WTC11 (cell line): ENCODE results near the gene WNT7A.

Experiments used
- JUN ChIP-seq: sonication (generic); formaldehyde crosslinking; IDR thresholded peaks from 2 replicates; pipeline ENCODE4 v1.8.0; 2023; ENCODE audit warnings: mild to moderate bottlenecking, missing genetic modification reagents
- NR3C1 ChIP-seq: sonication (generic); formaldehyde crosslinking; conservative IDR thresholded peaks from 2 replicates; pipeline ENCODE4 v1.8.1; 2023; ENCODE audit warnings: low read depth, mild to moderate bottlenecking, missing genetic modification reagents
- SP1 ChIP-seq: sonication (generic); formaldehyde crosslinking; conservative IDR thresholded peaks from 2 replicates; pipeline ENCODE4 v1.8.1; 2022; ENCODE audit warnings: missing genetic modification reagents
- TCF7 ChIP-seq: sonication (generic); formaldehyde crosslinking; IDR thresholded peaks from 2 replicates; pipeline ENCODE4 v1.8.0; 2022; ENCODE audit warnings: mild to moderate bottlenecking, low read depth, missing genetic modification reagents, moderate library complexity
- ZNF281 ChIP-seq: sonication (generic); formaldehyde crosslinking; IDR thresholded peaks from 2 replicates; pipeline ENCODE4 v1.8.0; 2023; ENCODE audit warnings: mild to moderate bottlenecking, missing genetic modification reagents
- TF ChIP-seq, protein P1 (sequence below): sonication (generic); formaldehyde crosslinking; IDR thresholded peaks from 2 replicates; pipeline ENCODE4 v1.8.1; 2023; ENCODE audit warnings: mild to moderate bottlenecking, moderate library complexity, missing genetic modification reagents
- TF ChIP-seq, protein P2 (sequence below): fragments of 200-600 bp; IDR thresholded peaks from 2 replicates; pipeline ENCODE4 v1.8.0; 2022; ENCODE audit warnings: antibody characterized with exemption

DNA sequence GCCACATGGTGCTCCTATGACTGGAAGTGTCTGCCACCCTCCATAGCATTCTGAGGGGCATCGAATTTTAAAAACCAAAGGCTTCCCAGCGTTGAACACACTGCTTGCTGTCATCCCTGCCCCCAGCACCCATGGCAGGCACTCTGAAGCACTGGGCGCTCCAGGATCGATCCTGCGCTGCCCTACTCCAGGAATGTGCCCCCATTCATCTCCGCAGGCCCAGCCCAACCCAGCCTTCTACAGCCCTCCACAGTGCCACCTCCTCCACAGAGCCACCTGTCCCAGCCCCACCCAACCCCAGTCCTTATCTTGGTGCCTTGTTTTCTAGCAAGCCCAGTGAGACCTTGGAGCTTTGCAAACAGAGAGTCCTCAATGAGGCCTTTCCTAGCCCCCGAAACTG, 52.2 kb downstream of the WNT7A start:
- TF ChIP-seq, protein P1, sequence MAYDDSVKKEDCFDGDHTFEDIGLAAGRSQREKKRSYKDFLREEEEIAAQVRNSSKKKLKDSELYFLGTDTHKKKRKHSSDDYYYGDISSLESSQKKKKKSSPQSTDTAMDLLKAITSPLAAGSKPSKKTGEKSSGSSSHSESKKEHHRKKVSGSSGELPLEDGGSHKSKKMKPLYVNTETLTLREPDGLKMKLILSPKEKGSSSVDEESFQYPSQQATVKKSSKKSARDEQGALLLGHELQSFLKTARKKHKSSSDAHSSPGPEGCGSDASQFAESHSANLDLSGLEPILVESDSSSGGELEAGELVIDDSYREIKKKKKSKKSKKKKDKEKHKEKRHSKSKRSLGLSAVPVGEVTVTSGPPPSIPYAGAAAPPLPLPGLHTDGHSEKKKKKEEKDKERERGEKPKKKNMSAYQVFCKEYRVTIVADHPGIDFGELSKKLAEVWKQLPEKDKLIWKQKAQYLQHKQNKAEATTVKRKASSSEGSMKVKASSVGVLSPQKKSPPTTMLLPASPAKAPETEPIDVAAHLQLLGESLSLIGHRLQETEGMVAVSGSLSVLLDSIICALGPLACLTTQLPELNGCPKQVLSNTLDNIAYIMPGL (CRISPR knock-in tag) = no peak
- no peak for TF ChIP-seq SP1 (CRISPR knock-in tag)
- TF ChIP-seq TCF7 (CRISPR knock-in tag) = no peak
- TF ChIP-seq, protein P2, sequence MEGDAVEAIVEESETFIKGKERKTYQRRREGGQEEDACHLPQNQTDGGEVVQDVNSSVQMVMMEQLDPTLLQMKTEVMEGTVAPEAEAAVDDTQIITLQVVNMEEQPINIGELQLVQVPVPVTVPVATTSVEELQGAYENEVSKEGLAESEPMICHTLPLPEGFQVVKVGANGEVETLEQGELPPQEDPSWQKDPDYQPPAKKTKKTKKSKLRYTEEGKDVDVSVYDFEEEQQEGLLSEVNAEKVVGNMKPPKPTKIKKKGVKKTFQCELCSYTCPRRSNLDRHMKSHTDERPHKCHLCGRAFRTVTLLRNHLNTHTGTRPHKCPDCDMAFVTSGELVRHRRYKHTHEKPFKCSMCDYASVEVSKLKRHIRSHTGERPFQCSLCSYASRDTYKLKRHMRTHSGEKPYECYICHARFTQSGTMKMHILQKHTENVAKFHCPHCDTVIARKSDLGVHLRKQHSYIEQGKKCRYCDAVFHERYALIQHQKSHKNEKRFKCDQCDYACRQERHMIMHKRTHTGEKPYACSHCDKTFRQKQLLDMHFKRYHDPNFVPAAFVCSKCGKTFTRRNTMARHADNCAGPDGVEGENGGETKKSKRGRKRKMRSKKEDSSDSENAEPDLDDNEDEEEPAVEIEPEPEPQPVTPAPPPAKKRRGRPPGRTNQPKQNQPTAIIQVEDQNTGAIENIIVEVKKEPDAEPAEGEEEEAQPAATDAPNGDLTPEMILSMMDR = no peak
- no peak for TF ChIP-seq NR3C1 (CRISPR knock-in tag)
- no peak for TF ChIP-seq ZNF281 (CRISPR knock-in tag)
- no peak for TF ChIP-seq JUN (CRISPR knock-in tag)
